Gastrocnemius medialis (tissue), 4 donors: ENCODE measurements around the gene DSN1.

Experiments
- CTCF ChIP-seq, 5 experiments: fragments of 450-650 bp in 3 of 5; fragments of 200-600 bp in 2 of 5; sonication (generic) in 2 of 5; IDR thresholded peaks in 4 of 5; conservative IDR thresholded peaks in 1 of 5; 1 replicate in 4 of 5; 2 replicates in 1 of 5; pipeline ENCODE4 v1.5.1; 2016 to 2019; ENCODE audit warnings: antibody characterized with exemption in 5 of 5, mild to moderate bottlenecking in 3 of 5, moderate library complexity in 3 of 5
- POLR2A ChIP-seq, 2 donors: fragments of 450-650 bp; IDR thresholded peaks; one replicate each; pipeline ENCODE4 v1.6.1; 2017; ENCODE audit warnings: antibody characterized with exemption in 2 of 2, mild to moderate bottlenecking in 2 of 2, moderate library complexity in 2 of 2

GRCh38 chr20:36802326-36803222 lies 29.0 kb upstream of the DSN1 start:
- TF ChIP-seq POLR2A (IDR thresholded peaks at IDR 0.05) (no peak), CTCF (IDR thresholded peaks at IDR 0.05 in 4 of 5, conservative IDR thresholded peaks at IDR 0.05 in 1 of 5) (no peak)
